Hematopoietic multipotent progenitor cell treated with erythropoietin and hydrocortisone succinate and interleukin-3 and kit ligand, for 8 days (in vitro differentiated cells): ENCODE measurements around the gene AK1.
"Not testable (repeated sequence)": the region's sequence is repeated elsewhere in the genome, so short reads cannot be mapped to it uniquely, and the experiment has no call there.

Experiments
- DNase-seq: peaks from one replicate; pipeline ENCODE4 v3.0.0-alpha.2; 2015

The AK1 gene

GRCh38 chr9:127845619-127846018, 31.9 kb downstream of the AK1 start:
- DNase-seq = not testable (repeated sequence)

- no peak for DNase-seq
Measured at GRCh38 chr9:127844821-127845359, 32.6 kb downstream of the AK1 start.

GRCh38 chr9:127841087-127841835, 36.2 kb downstream of the AK1 start:
- DNase-seq = peak; percentile 91

- no peak for DNase-seq
Measured at GRCh38 chr9:127838375-127839078, 38.9 kb downstream of the AK1 start.

- no peak for DNase-seq
Measured at GRCh38 chr9:127837346-127837745, 40.1 kb downstream of the AK1 start.

GRCh38 chr9:127836561-127836960, 40.9 kb downstream of the AK1 start:
- DNase-seq = not testable (repeated sequence)

GRCh38 chr9:127835991-127836516, 41.4 kb downstream of the AK1 start:
- no peak for DNase-seq

GRCh38 chr9:127833555-127833954, 43.9 kb downstream of the AK1 start:
- DNase-seq = no peak

GRCh38 chr9:127832248-127832647, 45.2 kb downstream of the AK1 start:
- DNase-seq = no peak

- DNase-seq = no peak
Measured at GRCh38 chr9:127829205-127829906, 48.1 kb downstream of the AK1 start.

- peak; percentile 56 for DNase-seq
Measured at GRCh38 chr9:127828262-127829031, 49.0 kb downstream of the AK1 start.

GRCh38 chr9:127826253-127826913, 51.1 kb downstream of the AK1 start:
- no peak for DNase-seq

- no peak for DNase-seq
Measured at GRCh38 chr9:127825319-127826051, 52.0 kb downstream of the AK1 start.

GRCh38 chr9:127822108-127822507, 55.4 kb downstream of the AK1 start:
- no peak for DNase-seq

GRCh38 chr9:127818574-127818973, 58.9 kb downstream of the AK1 start:
- no peak for DNase-seq

GRCh38 chr9:127817881-127818434, 59.5 kb downstream of the AK1 start:
- no peak for DNase-seq

- DNase-seq = no peak
Measured at GRCh38 chr9:127816728-127817127, 60.7 kb downstream of the AK1 start.
